Caco-2 (cell line): Measurements from ENCODE around the gene SOWAHB. TPM values are rescaled to one million over a fixed set of nuclear protein-coding genes. Genes with fewer than 3 reads are reported as not detected.

Source experiments
- BruUV-seq: library from RNA; stranded (reverse); fragments of 400-500 nt; replicated peaks from 2 replicates; lab custom pipeline; 2021; lab: Mats Ljungman, UMichigan
- CTCF ChIA-PET: fragments of 300-600 bp; sonication (Branson Sonifier 250); formaldehyde crosslinking; loops from one replicate; lab custom pipeline; 2022; ENCODE audit warnings: antibody characterized with exemption; lab: Charles Lee
- POLR2A ChIA-PET: fragments of 300-600 bp; sonication (Branson Sonifier 250); formaldehyde crosslinking; loops from one replicate; lab custom pipeline; 2022; ENCODE audit warnings: antibody characterized with exemption; lab: Charles Lee
- DNase-seq, 2 experiments: peaks; one replicate each; pipeline versions ENCODE4 v3.0.0 to v3.0.0-alpha.2; 2020 to 2022
- H3K27me3 ChIP-seq: replicated peaks from 2 replicates; pipeline ENCODE4 v1.6.0; 2011; ENCODE audit warnings: low read length; ENCODE audit not compliant: control insufficient read depth, insufficient read depth
- H3K36me3 ChIP-seq: 2 replicates; pipeline ENCODE4 v1.5.1; 2011; ENCODE audit warnings: low read length; ENCODE audit not compliant: control insufficient read depth, insufficient read depth
- H3K4me1 ChIP-seq: fragments of 250-450 bp; sonication (Bioruptor Pico); 2 replicates; pipeline ENCODE4 v1.5.1; 2020; ENCODE audit warnings: mild to moderate bottlenecking
- H3K4me3 ChIP-seq: 2 replicates; pipeline ENCODE4 v1.5.1; 2011; ENCODE audit warnings: low read depth, mild to moderate bottlenecking, control low read depth, low read length
- H3K9me3 ChIP-seq: fragments of 250-450 bp; sonication (Bioruptor Pico); 2 replicates; pipeline ENCODE4 v1.5.1; 2020; ENCODE audit warnings: mild to moderate bottlenecking, moderate library complexity
- H3K27ac Mint-ChIP-seq: one replicate; pipeline ENCODE4 v1.8.0; 2022; ENCODE audit warnings: mixed read lengths; ENCODE audit not compliant: unreplicated experiment
- H3K27me3 Mint-ChIP-seq: one replicate; pipeline ENCODE4 v1.8.0; 2022; ENCODE audit warnings: mixed read lengths; ENCODE audit not compliant: insufficient read depth, unreplicated experiment
- H3K36me3 Mint-ChIP-seq: one replicate; pipeline ENCODE4 v1.8.0; 2022; ENCODE audit warnings: mild to moderate bottlenecking, mixed read lengths; ENCODE audit not compliant: insufficient read depth, unreplicated experiment
- H3K4me1 Mint-ChIP-seq: one replicate; pipeline ENCODE4 v1.8.0; 2022; ENCODE audit warnings: low read depth, mixed read lengths; ENCODE audit not compliant: unreplicated experiment
- H3K4me3 Mint-ChIP-seq: one replicate; pipeline ENCODE4 v1.8.0; 2022; ENCODE audit warnings: mild to moderate bottlenecking, moderate library complexity, mixed read lengths; ENCODE audit not compliant: unreplicated experiment
- H3K9me3 Mint-ChIP-seq: one replicate; pipeline ENCODE4 v1.8.0; 2022; ENCODE audit warnings: mixed read lengths; ENCODE audit not compliant: unreplicated experiment
- intact Hi-C: fragments of 100-400 bp; cut with micrococcal nuclease; formaldehyde crosslinking; loops from one replicate; pipeline ENCODE4 v1.10.0; 2022; ENCODE audit not compliant: unreplicated experiment
- total RNA-seq: library from RNA; stranded (reverse); gene quantifications from 2 replicates; pipeline ENCODE4 v1.2.3, GENCODE V29; 2022
- TF ChIP-seq, protein P1 (sequence below), 2 experiments: fragments of 200-600 bp in 1 of 2; IDR thresholded peaks; 1 replicate in 1 of 2; 2 replicates in 1 of 2; pipeline versions ENCODE4 v1.5.1 to v1.8.0; 2011 to 2022; ENCODE audit warnings: antibody characterized with exemption in 1 of 2, control low read depth in 1 of 2, inconsistent platforms in 1 of 2, low read depth in 1 of 2, low read length in 1 of 2, mild to moderate bottlenecking in 1 of 2, moderate library complexity in 1 of 2; ENCODE audit not compliant: insufficient read depth in 1 of 2, severe bottlenecking in 1 of 2, unreplicated experiment in 1 of 2

The SOWAHB gene
- total RNA-seq, 1 experiment from 2014 or later: 6.3 TPM

DNA sequence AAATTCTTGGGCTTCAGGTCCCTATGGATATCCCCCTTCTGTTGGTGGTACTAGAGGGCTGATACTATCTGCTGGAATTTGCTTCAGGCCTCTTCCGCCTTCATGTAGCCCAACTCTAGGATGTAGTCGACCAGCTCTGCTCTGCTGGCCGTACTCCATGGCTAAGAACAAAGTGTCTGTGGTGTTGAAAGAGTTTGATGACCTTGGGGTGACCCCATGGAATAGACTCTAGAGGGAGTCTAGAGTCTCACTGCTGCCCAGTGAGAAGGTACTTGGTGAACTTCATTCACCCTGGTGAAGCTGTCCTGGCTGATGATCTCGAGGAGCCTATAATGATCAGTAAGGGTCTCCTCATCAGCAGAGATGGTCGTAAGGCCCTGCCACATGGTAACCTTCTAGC, 11.7 kb downstream of the SOWAHB start:
- Histone ChIP-seq H3K27me3 (no peaks in the 10 kb centered on the region), H3K36me3 (no peaks in the 10 kb centered on the region), H3K4me3 (no peak overlapping the region), H3K9me3 (no peaks in the 10 kb centered on the region), H3K4me1 (peaks cover 2% of the 10 kb centered on the region)
- Mint-ChIP-seq H3K27me3 (no peaks in the 10 kb centered on the region), H3K4me1 (peaks cover 5% of the 10 kb centered on the region), H3K9me3 (no peaks in the 10 kb centered on the region), H3K36me3 (no peaks in the 10 kb centered on the region), H3K4me3 (no peak overlapping the region), H3K27ac (no peak overlapping the region)
- TF ChIP-seq, protein P1, sequence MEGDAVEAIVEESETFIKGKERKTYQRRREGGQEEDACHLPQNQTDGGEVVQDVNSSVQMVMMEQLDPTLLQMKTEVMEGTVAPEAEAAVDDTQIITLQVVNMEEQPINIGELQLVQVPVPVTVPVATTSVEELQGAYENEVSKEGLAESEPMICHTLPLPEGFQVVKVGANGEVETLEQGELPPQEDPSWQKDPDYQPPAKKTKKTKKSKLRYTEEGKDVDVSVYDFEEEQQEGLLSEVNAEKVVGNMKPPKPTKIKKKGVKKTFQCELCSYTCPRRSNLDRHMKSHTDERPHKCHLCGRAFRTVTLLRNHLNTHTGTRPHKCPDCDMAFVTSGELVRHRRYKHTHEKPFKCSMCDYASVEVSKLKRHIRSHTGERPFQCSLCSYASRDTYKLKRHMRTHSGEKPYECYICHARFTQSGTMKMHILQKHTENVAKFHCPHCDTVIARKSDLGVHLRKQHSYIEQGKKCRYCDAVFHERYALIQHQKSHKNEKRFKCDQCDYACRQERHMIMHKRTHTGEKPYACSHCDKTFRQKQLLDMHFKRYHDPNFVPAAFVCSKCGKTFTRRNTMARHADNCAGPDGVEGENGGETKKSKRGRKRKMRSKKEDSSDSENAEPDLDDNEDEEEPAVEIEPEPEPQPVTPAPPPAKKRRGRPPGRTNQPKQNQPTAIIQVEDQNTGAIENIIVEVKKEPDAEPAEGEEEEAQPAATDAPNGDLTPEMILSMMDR (IDR thresholded peaks at IDR 0.05; ENCODE audit: insufficient read depth in 1 of 2, low read depth in 1 of 2, low read length in 1 of 2, severe bottlenecking in 1 of 2, unreplicated experiment in 1 of 2): no peak
- BruUV-seq: no TSS peak
- ChIA-PET POLR2A (no interaction called here), CTCF (no interaction called here)
- intact Hi-C loops: no loop called here
- DNase-seq: no peak

DNA sequence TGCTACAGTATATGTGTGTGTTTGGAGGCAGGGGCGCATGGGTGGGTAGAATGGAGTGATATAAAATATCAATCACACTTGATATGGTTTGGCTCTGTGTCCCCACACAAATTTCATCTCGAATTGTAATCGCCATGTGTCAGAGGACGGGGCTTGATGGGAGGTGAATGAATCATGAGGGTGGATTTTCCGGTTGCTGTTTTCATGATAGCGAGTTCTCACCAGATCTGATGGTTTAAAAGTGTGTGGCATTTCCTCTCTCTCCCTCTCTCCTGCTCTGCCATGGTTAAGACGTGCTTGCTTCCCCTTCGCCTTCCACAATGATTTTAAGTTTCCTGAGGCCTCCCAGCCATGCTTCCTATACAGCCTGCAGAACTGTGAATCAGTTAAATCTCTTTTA, 14.8 kb downstream of the SOWAHB start:
- TF ChIP-seq, protein P1 (IDR thresholded peaks at IDR 0.05; ENCODE audit: insufficient read depth in 1 of 2, low read depth in 1 of 2, low read length in 1 of 2, severe bottlenecking in 1 of 2, unreplicated experiment in 1 of 2): no peak

DNA sequence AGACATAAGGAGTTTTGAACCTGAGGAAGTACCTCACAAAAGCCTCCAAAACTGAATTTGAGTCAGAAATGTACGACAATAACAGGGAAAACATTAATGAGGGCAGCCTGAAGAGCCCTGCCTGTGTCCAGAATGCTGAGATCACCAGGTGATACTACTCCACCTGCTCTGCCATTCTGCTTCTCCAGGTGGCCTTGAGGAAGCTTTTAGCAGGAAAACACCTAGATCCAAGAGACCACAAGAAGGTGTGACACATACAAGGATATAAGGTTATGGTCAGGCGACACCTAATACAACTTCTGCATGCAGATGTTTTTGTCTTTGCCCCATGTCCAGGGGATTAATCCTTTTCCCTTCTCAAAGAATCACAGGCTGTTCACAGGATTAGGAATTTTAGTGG, 15.3 kb downstream of the SOWAHB start:
- Mint-ChIP-seq H3K9me3 (no peaks in the 10 kb centered on the region), H3K27me3 (no peaks in the 10 kb centered on the region), H3K27ac (no peak overlapping the region), H3K4me3 (no peak overlapping the region), H3K36me3 (no peaks in the 10 kb centered on the region), H3K4me1 (peaks cover 14% of the 10 kb centered on the region)
- DNase-seq: no peak
- CTCF ChIA-PET: no interaction called here
- no peak overlapping the region for H3K4me3 ChIP-seq
- no TSS peak for BruUV-seq
- intact Hi-C loops: no loop called here
- no peaks in the 10 kb centered on the region for H3K36me3 ChIP-seq
- TF ChIP-seq, protein P1 (IDR thresholded peaks at IDR 0.05; ENCODE audit: insufficient read depth in 1 of 2, low read depth in 1 of 2, low read length in 1 of 2, severe bottlenecking in 1 of 2, unreplicated experiment in 1 of 2): no peak
- peaks cover 10% of the 10 kb centered on the region for H3K4me1 ChIP-seq
- H3K9me3 ChIP-seq: no peaks in the 10 kb centered on the region
- H3K27me3 ChIP-seq: no peaks in the 10 kb centered on the region
- POLR2A ChIA-PET: no interaction called here

More for the DNA sequence above, 14.8 kb downstream of the SOWAHB start:
- no peaks in the 10 kb centered on the region for H3K36me3 Mint-ChIP-seq
- H3K9me3 Mint-ChIP-seq: no peaks in the 10 kb centered on the region
- H3K27me3 Mint-ChIP-seq: no peaks in the 10 kb centered on the region
- DNase-seq: no peak
- Histone ChIP-seq H3K4me1 (peaks cover 10% of the 10 kb centered on the region), H3K4me3 (no peak overlapping the region), H3K27me3 (no peaks in the 10 kb centered on the region), H3K36me3 (no peaks in the 10 kb centered on the region), H3K9me3 (no peaks in the 10 kb centered on the region)
- H3K27ac Mint-ChIP-seq: no peak overlapping the region
- POLR2A ChIA-PET: no interaction called here
- CTCF ChIA-PET: no interaction called here
- intact Hi-C loops: no loop called here
- peaks cover 10% of the 10 kb centered on the region for H3K4me1 Mint-ChIP-seq
- BruUV-seq: no TSS peak
- H3K4me3 Mint-ChIP-seq: no peak overlapping the region
